ENCODE measurements around the gene ADAM19.

ADAM19 gene

DNA sequence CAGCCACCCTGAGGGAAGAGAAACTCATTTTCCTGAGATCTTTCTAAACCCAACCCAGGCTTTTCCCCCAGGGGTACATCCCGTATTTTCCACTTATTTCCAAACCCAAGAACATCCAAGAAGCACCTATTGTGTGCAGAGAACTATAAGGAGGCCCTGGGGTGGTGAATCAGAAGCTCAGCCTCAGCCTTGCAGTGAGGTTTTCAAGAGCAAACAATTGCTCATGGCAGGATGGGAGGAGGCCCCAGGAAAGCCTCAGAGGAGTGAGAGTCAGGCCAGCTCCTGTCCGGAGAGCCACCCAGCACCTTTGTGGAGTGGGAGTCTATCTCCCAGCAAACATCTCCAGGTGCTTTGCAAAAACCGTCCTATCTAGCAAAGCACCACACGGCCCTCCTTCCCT lies 96.4 kb downstream of the ADAM19 start:
- no peak for DNase-seq

DNA sequence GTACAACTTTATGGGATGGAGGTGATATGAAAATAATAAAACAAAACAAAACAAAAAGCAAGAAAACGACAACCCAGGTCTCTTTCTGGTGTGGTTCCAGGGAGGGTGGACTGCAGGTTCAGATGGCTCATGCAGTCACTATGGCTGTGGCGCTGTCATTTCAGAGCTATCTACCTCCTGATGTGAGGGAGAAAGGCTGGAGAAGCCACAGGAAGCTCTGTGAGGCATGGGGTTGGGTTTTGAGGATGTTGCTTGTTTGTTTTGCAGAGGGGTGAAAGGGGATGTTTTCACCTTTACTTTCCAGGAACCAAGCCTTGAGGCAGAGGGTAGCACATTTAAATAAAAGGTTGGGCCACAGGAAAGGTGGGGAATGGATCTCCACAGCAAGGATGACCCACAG lies 96.8 kb downstream of the ADAM19 start:
- DNase-seq: peak; percentile 29

DNA sequence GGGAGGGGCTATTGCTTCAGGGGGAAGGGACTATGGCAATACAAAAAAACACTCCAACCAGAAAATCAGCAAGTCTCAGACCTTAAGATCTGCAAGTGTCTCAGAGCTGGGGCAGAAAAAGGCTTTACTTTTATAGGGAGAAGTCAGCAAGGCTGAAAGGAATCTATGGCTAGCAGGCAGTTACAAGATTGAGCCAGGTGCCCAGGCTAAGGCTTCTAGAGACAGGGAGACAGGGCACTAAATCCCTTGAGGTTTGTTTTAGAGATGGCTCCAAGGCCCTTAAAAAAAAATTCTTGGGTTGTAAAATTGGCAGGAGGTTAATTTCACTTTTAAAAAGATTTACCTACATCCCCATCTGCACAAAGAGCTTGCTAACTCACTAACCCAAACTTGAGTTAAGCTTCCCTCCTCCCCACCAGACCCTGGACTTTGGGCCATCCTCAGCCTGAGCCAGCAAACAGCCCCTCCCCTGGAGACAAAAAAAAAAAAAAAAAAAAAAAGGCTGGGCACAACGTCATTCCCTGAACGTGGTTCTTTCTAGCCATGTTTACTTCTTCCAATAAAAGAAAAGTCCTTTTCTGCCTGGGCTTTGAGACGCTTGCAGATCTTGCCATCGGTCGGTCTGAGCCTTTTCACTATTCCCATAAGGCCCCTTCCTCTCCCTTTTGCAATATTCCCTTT lies 97.6 kb downstream of the ADAM19 start:
- DNase-seq: no peak

DNA sequence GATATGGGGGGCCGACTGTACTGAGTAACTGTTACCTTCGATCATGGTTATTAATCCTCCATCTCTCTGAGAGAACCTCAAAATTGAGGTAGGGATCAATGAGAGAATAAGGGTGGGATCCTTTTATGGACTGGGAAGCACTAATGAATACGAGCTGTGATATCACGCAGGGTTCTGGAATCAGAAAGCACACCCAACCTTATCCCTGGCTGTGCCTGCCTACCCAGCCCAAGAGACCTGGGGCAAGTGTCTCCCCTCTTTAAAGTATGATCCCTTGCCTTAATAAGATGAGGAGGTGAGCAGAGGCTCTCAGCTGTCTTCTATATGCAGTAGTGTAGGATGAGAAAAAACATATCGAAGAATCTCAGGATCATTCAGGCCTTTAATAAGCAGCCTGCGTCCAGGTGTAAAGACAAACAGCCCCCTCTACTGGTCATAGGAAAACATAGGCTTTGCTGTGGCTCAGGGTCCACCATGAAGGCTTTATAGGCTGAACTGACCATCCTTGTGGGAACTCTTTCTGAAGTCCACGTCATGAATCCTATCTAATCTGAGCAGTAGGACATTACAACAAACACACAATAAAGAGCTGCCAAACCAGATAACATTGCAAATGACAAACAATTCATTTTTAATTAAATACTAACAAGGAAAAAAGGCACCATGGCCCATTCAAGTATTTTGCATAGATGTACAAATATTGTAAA lies 98.7 kb downstream of the ADAM19 start:
- peak; percentile 33 for DNase-seq

DNA sequence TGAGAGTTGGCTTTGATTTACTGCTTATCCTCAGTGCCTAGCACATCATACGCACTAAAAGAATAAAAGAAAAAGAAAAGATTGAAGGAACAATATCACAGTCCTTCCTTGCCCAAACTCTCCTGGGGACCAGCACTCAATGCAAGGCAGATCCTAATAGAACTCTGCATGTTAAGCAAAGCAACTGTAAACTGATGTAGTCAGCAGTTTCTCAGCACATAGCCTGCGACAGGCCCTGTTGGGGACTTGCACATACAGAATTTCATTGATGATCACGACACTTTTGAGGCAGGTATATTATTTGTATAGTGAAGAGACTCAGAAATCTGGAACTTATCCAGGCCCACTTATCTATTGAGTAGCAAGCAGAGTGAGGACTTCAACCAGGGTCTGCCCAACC lies 100.1 kb downstream of the ADAM19 start:
- no peak for DNase-seq

DNA sequence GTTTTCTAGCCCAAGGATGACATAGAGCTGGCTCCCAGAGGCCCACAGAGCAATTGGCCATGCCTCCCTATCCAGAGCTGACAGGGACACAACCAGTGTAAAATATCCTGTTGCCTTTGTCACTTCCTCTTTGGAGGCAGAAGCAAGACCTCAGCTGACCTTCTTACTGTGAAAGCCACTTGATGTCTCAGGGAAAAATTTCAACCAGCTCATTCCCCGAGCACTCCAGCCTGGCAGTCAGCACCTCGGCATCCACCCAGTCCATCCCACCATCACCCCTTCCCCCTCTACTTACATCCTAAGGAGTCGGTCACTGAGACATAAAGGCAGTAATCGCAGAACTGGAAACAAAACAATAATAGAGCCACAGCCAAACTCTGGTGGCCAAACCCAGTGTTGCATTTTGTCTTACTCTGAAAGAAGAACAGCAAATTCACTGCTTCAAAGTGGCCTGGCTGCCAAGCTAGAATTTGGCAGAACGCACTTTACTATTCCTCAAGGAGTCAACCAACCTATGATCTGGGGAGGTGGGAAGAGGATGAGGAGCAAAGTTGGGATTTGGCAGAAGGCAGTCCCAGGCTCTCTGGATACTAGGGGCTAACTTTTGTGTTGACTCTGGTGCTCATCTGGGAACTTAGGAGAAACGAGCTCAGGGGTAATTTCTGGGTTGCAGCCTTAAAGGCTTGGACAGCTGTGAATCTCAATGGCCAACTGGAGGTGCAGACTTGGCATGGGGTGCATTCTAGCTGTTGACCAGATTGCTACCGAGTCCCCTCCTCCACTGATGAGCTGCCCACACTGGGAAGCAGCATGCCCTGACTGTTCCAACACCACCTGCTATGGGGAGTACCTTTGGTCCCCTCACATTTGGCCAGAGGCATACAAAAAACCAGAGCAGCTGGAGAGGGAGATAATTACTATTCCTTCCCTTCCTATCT lies 101.9 kb downstream of the ADAM19 start:
- DNase-seq: no peak

DNA sequence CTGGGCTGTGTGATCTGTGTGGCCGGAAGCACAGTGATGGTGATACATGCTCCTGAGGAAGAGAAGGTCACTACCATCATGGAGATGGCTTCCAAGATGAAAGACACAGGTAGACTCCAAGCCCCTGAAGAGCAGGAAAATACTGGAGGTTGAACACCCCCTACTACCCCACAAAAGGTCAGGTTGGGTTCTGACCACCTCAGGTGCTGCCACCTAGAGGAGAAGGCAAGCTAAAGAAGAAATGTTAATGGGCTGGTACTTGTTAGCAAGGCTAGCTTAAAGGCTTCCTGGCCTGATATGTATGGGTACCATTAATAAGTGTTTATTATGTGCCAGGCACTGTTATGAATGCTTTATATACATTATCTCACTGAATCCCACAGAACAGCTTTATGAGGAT lies 103.9 kb downstream of the ADAM19 start:
- DNase-seq: no peak

DNA sequence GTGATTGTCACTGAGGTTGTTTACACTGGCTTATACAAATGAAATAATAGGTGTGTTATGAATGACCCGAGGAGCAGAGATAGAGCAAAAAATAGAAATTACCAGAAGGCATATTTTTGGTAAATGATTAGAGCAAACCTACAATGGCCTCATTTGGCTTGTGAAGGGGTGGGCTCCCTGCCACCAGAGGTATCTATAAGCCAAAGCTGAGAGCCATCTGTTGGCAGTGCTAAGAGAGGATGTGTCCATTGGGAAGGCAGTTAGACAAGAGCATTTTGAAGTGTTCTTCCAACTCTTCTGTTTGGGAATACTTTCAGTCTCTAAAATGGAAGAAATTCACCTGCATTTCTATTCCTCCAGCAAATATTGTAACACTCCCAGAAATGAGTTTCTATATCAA lies 104.9 kb downstream of the ADAM19 start:
- DNase-seq: no peak

DNA sequence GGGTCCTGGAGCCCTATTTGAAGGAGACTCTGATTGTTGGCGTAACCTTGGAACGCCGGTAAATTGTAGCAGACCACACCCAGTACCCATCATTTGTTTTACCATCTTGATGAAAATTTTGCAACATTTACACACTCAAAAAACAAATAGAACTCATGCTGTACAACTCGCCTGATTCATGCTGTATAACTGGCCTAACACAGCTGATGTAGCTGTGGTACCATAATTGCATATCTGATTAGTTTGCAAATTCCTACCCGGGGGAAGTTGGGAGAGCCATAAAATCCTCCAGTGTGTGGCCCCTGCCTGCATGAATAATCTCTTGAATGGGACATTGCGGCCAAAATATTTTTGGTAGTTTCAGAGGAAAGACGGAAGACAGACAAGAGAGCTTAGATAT lies 105.9 kb downstream of the ADAM19 start:
- no peak for DNase-seq

DNA sequence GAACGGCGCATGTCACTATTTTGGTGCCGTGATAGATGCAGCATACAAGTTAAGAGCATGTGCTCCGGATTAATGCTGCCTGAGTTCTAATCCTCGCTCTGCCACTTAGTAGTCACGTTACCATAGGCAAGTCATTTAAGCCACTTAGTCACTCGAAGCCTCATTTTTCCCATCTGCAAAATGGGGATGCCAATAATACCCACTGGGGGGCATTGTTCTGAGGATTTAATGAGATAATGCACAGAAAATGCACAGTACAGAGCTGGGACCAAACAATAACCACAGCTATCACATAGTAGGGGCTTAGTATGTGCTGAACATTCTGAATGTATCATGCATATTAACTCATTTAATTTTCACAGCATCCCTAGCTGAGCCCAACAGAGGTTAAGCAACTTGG lies 106.5 kb downstream of the ADAM19 start:
- no peak for DNase-seq

DNA sequence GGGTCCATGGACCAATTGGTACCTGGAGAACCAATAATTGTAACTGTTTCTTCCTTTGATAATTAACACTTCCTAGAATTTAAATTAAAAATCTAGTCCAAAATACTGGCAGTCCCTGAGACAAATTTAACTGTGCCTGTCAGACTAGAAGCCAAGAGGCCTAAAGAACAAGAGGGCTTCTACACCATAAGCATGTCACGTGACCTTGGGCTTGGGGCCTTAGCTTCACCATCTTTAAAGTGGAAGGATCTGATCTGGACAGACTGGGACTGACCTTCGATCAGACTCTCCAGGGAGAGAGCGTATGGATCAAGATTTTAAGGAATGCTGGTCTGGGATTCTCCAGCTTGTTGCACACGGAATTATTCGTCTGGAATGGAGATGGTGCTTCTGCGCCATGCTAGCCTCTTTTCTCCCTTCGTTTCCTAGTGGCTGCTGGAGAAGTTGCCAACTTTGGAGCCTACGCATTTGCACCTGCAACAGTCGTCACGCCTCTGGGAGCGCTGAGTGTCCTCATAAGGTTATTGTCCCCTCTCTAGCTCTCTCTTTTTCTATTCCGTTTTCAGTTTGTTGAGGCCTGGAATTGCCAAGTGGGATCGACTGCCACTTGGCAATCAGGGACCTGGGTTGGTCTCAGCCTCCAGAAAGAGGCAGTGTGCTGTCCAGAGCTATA lies 107.1 kb downstream of the ADAM19 start:
- DNase-seq: no peak

DNA sequence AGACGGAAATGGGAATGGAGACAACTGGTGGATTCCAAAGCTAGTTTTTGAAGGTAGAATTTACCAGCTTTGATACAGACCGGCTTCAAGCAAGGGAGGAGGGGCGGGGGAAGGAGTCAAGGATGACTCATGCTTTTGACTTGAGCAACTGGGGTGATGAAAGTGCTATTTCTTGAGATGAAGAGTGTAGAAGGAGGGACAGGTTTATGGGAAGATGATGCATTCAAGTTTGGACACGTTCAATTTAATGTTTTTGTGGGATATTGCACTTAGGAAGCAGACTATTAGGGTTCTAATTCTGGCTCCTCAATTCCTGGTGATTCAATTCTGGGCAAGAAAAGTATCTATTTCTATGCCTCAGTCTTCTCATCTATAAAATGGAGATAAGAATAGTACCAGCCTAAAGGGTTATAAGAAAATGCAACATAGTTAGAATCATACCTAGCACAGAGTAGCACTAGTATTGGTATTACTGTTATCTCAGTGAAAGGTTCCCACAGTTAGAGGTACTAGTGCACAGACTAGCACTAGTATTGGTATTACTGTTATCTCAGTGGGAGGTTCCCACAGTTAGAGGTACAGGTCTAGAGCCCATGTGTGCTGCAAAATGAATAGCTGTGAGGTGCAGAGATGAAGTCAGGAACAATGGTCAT lies 110.9 kb downstream of the ADAM19 start:
- DNase-seq: peak; percentile 12

DNA sequence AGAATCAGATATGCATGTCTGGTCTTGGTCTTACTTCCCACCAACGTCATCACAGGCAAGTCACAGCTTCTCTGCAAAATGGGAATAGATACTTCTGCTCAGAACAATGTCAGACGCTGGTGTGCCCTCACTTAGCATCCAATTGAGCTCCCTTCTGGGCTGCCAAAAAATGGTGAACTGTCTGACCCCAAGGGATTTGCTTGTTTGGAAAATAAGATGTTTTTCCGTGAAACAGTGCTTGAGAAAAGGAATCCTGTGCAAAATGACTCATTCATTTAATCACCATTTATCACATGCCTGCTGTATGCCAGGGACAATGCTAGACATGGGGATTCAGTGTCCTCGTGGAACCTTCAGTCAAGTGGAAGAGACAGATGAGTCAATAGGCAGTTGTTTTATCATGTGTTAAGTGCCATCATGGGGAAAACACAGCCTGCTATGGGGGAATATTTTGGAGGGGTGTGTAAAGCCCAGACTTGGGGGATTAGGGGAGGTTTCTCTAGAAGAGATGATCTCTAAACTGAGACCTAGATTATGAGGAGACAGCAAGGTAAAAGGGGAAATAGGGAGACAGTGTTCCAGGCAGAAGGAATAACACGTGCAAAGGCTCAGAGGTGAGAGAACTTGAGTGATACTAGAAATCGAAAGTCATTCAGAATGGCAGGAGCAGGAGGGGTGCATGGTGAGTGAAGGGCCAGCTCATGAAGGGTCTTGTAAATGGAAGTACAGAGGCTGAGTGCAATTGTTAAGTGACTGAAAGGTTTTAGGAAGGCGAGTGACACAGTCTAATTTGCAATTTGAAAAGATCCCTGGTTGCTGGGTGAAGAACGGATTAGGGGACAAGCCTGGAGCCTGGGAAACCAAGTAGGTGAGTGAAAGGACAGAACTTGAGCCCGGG lies 111.7 kb downstream of the ADAM19 start:
- no peak for DNase-seq

DNA sequence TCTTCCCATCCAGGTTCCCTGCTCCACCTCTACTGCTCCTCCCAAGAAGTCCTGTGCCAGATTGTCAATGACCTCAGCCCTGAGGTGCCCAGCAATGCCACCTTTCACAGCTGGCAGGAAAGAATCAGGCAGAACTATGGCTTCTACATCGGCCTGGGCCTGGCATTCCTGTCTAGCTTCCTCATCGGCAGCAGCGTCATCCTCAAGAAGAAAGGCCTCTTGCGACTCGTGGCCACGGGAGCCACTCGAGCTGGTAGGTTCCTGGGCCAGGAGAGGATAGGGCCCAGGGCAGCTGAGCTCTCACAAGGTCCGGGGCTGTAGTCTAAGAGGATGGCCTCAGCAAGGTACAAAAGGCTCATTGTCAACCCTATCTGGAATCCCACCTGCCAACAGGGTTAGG lies 112.5 kb downstream of the ADAM19 start:
- DNase-seq: no peak

DNA sequence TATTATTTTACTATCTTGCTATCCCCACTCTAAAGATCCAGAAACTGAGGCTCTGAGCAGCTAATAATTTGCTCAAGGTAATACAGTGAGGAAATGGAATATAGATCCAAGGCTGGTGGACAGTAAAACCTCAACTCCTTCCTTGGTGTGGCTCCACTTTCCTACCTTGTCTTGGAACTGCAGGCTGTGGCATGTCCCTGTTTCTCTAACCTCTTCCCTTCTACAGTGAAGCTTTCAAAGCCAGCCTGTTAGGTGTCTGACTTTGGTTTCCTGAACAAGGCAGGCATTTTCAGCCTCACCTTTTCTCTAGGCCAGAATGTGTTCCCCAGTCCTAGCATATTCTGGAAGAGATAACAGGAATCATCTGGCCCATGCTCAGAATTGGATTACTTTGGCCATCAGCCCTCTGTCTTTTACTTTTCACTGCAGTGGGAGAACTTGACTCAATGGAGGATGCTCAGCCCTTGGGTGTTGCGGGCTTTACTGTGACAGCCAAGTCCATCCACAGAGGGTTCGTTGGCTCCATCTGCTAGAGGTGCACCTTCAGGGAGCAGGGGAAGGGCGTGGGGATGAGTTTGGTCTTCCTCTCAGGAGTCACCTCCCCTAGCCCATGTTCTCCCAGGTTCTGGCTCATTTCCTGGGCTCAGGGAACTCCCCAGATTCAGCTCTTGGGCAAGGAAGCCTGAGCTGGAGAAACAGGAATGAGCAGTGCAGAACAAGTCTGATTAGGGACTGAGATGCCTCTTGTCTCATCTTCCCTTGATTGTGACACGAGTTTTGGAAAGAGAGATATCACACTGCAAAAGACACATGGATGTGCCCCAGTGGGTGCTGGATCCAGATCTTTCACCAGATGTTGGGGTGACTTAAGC lies 114.4 kb downstream of the ADAM19 start:
- no peak for DNase-seq

DNA sequence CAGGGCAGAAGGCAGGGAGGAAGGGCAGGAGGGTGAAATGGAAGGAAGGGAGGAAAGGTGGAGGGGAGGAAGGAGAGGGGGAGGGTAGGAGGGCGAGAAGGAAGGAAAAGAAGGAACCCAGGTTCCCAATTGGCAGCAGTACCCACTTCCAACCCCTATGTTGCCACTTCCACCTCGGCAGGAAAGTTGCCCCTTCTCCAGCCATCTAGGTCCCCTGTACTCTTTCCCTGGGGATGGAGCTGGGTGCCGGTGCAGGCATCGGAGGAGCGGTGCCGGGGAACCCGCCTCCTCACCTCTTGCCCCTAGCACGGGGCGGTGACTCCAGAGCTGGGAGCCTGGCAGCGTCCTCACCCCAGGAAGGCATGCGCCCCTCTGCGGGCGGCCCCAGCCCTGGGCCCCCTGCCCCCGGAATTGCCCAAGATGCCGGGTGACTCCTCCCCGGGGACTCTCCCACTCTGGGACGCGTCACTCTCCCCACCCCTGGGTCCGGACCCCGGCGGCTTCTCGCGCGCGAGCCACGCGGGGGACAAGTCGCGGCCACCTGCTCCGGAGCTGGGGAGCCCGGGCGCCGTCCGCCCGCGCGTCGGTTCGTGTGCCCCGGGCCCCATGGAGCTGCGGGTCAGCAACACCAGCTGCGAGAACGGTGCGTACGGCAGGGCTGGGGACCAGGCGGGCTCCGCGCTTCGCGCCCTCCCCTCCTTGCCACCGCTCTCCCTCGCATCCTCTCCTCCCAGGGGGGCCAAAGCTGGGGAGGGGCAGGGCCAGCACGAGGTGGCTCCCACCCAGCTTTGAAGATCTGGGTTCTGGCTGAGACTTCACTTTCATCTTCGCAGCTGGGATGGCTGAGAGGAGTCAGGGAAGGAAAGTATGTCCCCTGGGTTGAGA lies 115.6 kb downstream of the ADAM19 start, which contains the start of gene NIPAL4:
Gene NIPAL4 (plus strand): TSS at position 499 of the 885 bp plus-strand sequence. CDS start 108 bp downstream, at position 607.
- DNase-seq: no peak

DNA sequence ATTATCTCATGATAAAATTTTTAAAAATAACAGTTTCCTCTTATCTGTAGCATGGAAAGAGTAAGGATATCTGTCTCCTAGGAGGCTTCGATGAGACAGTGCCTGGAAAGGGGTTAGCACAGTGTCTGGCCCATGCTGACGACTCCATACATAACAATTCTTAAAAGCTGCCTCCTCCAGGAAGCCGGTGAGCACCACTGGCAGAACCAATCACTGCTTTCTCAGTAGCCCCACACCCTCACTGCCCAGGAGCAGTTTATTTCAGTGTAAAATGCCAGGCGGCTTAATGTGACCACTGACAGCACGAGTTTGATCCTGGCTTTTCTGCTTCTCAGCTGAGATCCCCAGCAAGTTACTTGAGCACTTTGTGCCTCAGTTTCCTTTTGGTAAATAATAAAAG lies 116.7 kb downstream of the ADAM19 start:
- no peak for DNase-seq

DNA sequence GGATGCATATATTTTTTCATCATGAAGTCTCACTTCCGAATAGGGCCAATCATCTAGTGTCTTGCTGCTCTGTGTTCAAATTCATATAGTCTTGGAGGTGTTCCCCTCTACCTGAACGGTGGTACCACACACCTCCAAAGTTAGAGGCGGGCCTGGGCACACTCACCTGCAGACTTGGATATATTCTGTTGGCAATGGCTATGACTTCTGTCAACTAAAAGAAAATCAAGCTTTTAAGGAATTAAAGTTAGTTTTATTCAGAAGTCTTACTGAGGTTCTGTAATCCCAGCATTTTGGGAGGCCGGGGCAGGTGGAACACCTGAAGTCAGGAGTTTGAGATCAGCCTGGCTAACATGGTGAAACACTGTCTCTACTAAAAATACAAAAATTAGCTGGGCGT lies 118.2 kb downstream of the ADAM19 start:
- DNase-seq: no peak

DNA sequence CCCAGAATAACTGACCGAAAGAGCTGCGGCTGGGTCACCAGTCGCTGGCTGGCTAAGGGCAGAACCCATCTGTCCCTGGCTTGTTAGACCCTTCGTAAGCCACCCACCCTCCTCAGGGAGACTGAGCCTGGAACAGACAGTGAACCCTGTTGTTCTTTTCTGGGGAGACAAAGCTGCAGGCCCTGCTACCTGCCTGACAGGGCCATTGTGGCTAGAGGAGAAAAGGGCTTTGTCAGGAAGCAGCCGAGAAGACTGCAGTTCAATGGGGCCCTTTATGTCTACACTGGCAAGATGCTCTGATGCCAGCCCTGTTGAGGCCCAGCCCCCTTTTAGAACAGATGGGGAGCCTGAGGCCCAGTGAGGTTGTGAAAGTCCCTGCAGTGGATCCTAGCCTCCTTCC lies 119.3 kb downstream of the ADAM19 start:
- no peak for DNase-seq
